ENCODE results near the gene RABL6. TPM values are rescaled to one million over a fixed set of nuclear protein-coding genes. Genes with fewer than 3 reads are reported as not detected.
"Not testable (repeated sequence)": the region's sequence is repeated elsewhere in the genome, so short reads cannot be mapped to it uniquely, and the experiment has no call there.

RABL6 gene
- polyA plus RNA-seq, 1 donor = 97.3 TPM

- H3K4me1 ChIP-seq (ENCODE audit: control insufficient read depth, insufficient read depth, low read length) = peaks cover 27% of the 10 kb centered on the region
- no peak for DNase-seq
Observed at GRCh38 chr9:136774416-136775045, 33.2 kb upstream of the RABL6 start.

GRCh38 chr9:136775191-136775590 is 32.6 kb upstream of the RABL6 start:
- no peak overlapping the region for H3K4me3 ChIP-seq (ENCODE audit: low read length)
- peaks cover 28% of the 10 kb centered on the region for H3K4me1 ChIP-seq (ENCODE audit: control insufficient read depth, insufficient read depth, low read length)
- H3K9me3 ChIP-seq (ENCODE audit: control insufficient read depth, low read depth, low read length) = peaks cover 13% of the 10 kb centered on the region
- H3K27ac ChIP-seq (ENCODE audit: low read length) = no peak overlapping the region
- H3K27me3 ChIP-seq (ENCODE audit: control insufficient read depth, insufficient read depth, low read length) = no peaks in the 10 kb centered on the region
- DNase-seq = no peak
- H3K36me3 ChIP-seq (ENCODE audit: control insufficient read depth, insufficient read depth, low read length) = no peaks in the 10 kb centered on the region
- no CpG with 5 or more reads among the region's 6 CpGs for WGBS (ENCODE audit: insufficient coverage, low lambda C conversion rate)

More at GRCh38 chr9:136774416-136775045, 33.2 kb upstream of the RABL6 start:
- no peaks in the 10 kb centered on the region for H3K27me3 ChIP-seq (ENCODE audit: control insufficient read depth, insufficient read depth, low read length)
- no peak overlapping the region for H3K4me3 ChIP-seq (ENCODE audit: low read length)
- no peaks in the 10 kb centered on the region for H3K36me3 ChIP-seq (ENCODE audit: control insufficient read depth, insufficient read depth, low read length)
- no peak overlapping the region for H3K27ac ChIP-seq (ENCODE audit: low read length)
- peaks cover 13% of the 10 kb centered on the region for H3K9me3 ChIP-seq (ENCODE audit: control insufficient read depth, low read depth, low read length)
- WGBS (ENCODE audit: insufficient coverage, low lambda C conversion rate) = no CpG with 5 or more reads among the region's 12 CpGs

- no peaks in the 10 kb centered on the region for H3K27me3 ChIP-seq (ENCODE audit: control insufficient read depth, insufficient read depth, low read length)
- H3K36me3 ChIP-seq (ENCODE audit: control insufficient read depth, insufficient read depth, low read length) = no peaks in the 10 kb centered on the region
- WGBS (ENCODE audit: insufficient coverage, low lambda C conversion rate) = 29% methylated on average over 5 of the region's 7 CpGs
- no peak for DNase-seq
- H3K4me1 ChIP-seq (ENCODE audit: control insufficient read depth, insufficient read depth, low read length) = peaks cover 34% of the 10 kb centered on the region
- H3K9me3 ChIP-seq (ENCODE audit: control insufficient read depth, low read depth, low read length) = peaks cover 13% of the 10 kb centered on the region
- H3K27ac ChIP-seq (ENCODE audit: low read length) = peak overlapping the region; percentile 82
- H3K4me3 ChIP-seq (ENCODE audit: low read length) = peak overlapping the region; percentile 2
Observed at GRCh38 chr9:136776947-136777346, 30.8 kb upstream of the RABL6 start.

GRCh38 chr9:136777359-136777758 is 30.4 kb upstream of the RABL6 start:
- Histone ChIP-seq H3K27ac (ENCODE audit: low read length) (peak overlapping the region; percentile 82), H3K9me3 (ENCODE audit: control insufficient read depth, low read depth, low read length) (peaks cover 13% of the 10 kb centered on the region), H3K4me1 (ENCODE audit: control insufficient read depth, insufficient read depth, low read length) (peaks cover 34% of the 10 kb centered on the region), H3K4me3 (ENCODE audit: low read length) (peak overlapping the region; percentile 2), H3K36me3 (ENCODE audit: control insufficient read depth, insufficient read depth, low read length) (no peaks in the 10 kb centered on the region), H3K27me3 (ENCODE audit: control insufficient read depth, insufficient read depth, low read length) (no peaks in the 10 kb centered on the region)
- no CpG with 5 or more reads among the region's 14 CpGs for WGBS (ENCODE audit: insufficient coverage, low lambda C conversion rate)
- DNase-seq = peak; percentile 90 to 96

GRCh38 chr9:136779808-136780207 is 27.9 kb upstream of the RABL6 start:
- DNase-seq = no peak
- Histone ChIP-seq H3K9me3 (ENCODE audit: control insufficient read depth, low read depth, low read length) (no peaks in the 10 kb centered on the region), H3K27me3 (ENCODE audit: control insufficient read depth, insufficient read depth, low read length) (no peaks in the 10 kb centered on the region), H3K4me3 (ENCODE audit: low read length) (no peak overlapping the region), H3K4me1 (ENCODE audit: control insufficient read depth, insufficient read depth, low read length) (peaks cover 39% of the 10 kb centered on the region), H3K36me3 (ENCODE audit: control insufficient read depth, insufficient read depth, low read length) (no peaks in the 10 kb centered on the region), H3K27ac (ENCODE audit: low read length) (no peak overlapping the region)
- WGBS (ENCODE audit: insufficient coverage, low lambda C conversion rate) = no CpG with 5 or more reads among the region's 5 CpGs

- no CpG with 5 or more reads among the region's 3 CpGs for WGBS (ENCODE audit: insufficient coverage, low lambda C conversion rate)
- Histone ChIP-seq H3K27ac (ENCODE audit: low read length) (no peak overlapping the region), H3K36me3 (ENCODE audit: control insufficient read depth, insufficient read depth, low read length) (no peaks in the 10 kb centered on the region), H3K27me3 (ENCODE audit: control insufficient read depth, insufficient read depth, low read length) (no peaks in the 10 kb centered on the region), H3K4me3 (ENCODE audit: low read length) (no peak overlapping the region), H3K9me3 (ENCODE audit: control insufficient read depth, low read depth, low read length) (no peaks in the 10 kb centered on the region), H3K4me1 (ENCODE audit: control insufficient read depth, insufficient read depth, low read length) (peaks cover 33% of the 10 kb centered on the region)
- no peak for DNase-seq
Observed at GRCh38 chr9:136782452-136782851, 25.3 kb upstream of the RABL6 start.

GRCh38 chr9:136784249-136784996 is 23.3 kb upstream of the RABL6 start:
- DNase-seq = no peak
- H3K27me3 ChIP-seq (ENCODE audit: control insufficient read depth, insufficient read depth, low read length) = no peaks in the 10 kb centered on the region
- no peaks in the 10 kb centered on the region for H3K36me3 ChIP-seq (ENCODE audit: control insufficient read depth, insufficient read depth, low read length)
- WGBS (ENCODE audit: insufficient coverage, low lambda C conversion rate) = 63% methylated on average over 1 of the region's 9 CpGs
- no peak overlapping the region for H3K27ac ChIP-seq (ENCODE audit: low read length)
- H3K4me3 ChIP-seq (ENCODE audit: low read length) = no peak overlapping the region
- H3K9me3 ChIP-seq (ENCODE audit: control insufficient read depth, low read depth, low read length) = no peaks in the 10 kb centered on the region
- H3K4me1 ChIP-seq (ENCODE audit: control insufficient read depth, insufficient read depth, low read length) = peaks cover 31% of the 10 kb centered on the region

GRCh38 chr9:136784997-136785361 is 22.8 kb upstream of the RABL6 start:
- no CpG with 5 or more reads among the region's 6 CpGs for WGBS (ENCODE audit: insufficient coverage, low lambda C conversion rate)
- peaks cover 34% of the 10 kb centered on the region for H3K4me1 ChIP-seq (ENCODE audit: control insufficient read depth, insufficient read depth, low read length)
- no peak overlapping the region for H3K4me3 ChIP-seq (ENCODE audit: low read length)
- DNase-seq = peak in 1 of 2 donors; percentile 86
- no peaks in the 10 kb centered on the region for H3K9me3 ChIP-seq (ENCODE audit: control insufficient read depth, low read depth, low read length)
- H3K36me3 ChIP-seq (ENCODE audit: control insufficient read depth, insufficient read depth, low read length) = no peaks in the 10 kb centered on the region
- H3K27me3 ChIP-seq (ENCODE audit: control insufficient read depth, insufficient read depth, low read length) = no peaks in the 10 kb centered on the region
- no peak overlapping the region for H3K27ac ChIP-seq (ENCODE audit: low read length)

- not testable (repeated sequence) for H3K4me3 ChIP-seq (ENCODE audit: low read length); H3K27ac ChIP-seq (ENCODE audit: low read length); H3K9me3 ChIP-seq (ENCODE audit: control insufficient read depth, low read depth, low read length); H3K36me3 ChIP-seq (ENCODE audit: control insufficient read depth, insufficient read depth, low read length); H3K27me3 ChIP-seq (ENCODE audit: control insufficient read depth, insufficient read depth, low read length)
- DNase-seq = peak in 1 of 2 donors; percentile 64
- WGBS (ENCODE audit: insufficient coverage, low lambda C conversion rate) = 100% methylated on average over 1 of the region's 23 CpGs
- H3K4me1 ChIP-seq (ENCODE audit: control insufficient read depth, insufficient read depth, low read length) = peaks cover 33% of the 10 kb centered on the region
Observed at GRCh38 chr9:136785565-136786355, 22.0 kb upstream of the RABL6 start.

GRCh38 chr9:136786451-136786850 is 21.3 kb upstream of the RABL6 start:
- Histone ChIP-seq H3K4me3 (ENCODE audit: low read length) (no peak overlapping the region), H3K36me3 (ENCODE audit: control insufficient read depth, insufficient read depth, low read length) (no peaks in the 10 kb centered on the region), H3K27ac (ENCODE audit: low read length) (no peak overlapping the region), H3K27me3 (ENCODE audit: control insufficient read depth, insufficient read depth, low read length) (no peaks in the 10 kb centered on the region), H3K9me3 (ENCODE audit: control insufficient read depth, low read depth, low read length) (no peaks in the 10 kb centered on the region), H3K4me1 (ENCODE audit: control insufficient read depth, insufficient read depth, low read length) (peaks cover 32% of the 10 kb centered on the region)
- WGBS (ENCODE audit: insufficient coverage, low lambda C conversion rate) = 70% methylated on average over 2 of the region's 10 CpGs
- no peak for DNase-seq

All from large intestine (tissue), 3 donors.